Cardiac muscle cell (in vitro differentiated cells and primary cell): ENCODE data around the gene APH1B. TPM values are rescaled to one million over a fixed set of nuclear protein-coding genes. Genes with fewer than 3 reads are reported as not detected.

Experiments
- DNase-seq, 2 donors: peaks; one replicate each; pipeline versions ENCODE4 v3.0.0 to v3.0.0-alpha.2; 2010 to 2017; ENCODE audit warnings: low read depth in 1 of 2, low spot score in 1 of 2
- H3K27ac ChIP-seq: fragments of 200-600 bp; sonication (generic); 2 replicates; pipeline ENCODE4 v1.5.1; 2016
- H3K27me3 ChIP-seq: fragments of 200-600 bp; sonication (generic); 2 replicates; pipeline ENCODE4 v1.6.0; 2016; ENCODE audit warnings: control low read depth
- H3K36me3 ChIP-seq: fragments of 200-600 bp; sonication (generic); 2 replicates; pipeline ENCODE4 v1.5.1; 2016; ENCODE audit warnings: control low read depth
- H3K4me1 ChIP-seq: fragments of 200-600 bp; sonication (generic); 2 replicates; pipeline ENCODE4 v1.8.1; 2017; ENCODE audit warnings: low read depth, mild to moderate bottlenecking, mixed run types
- H3K4me3 ChIP-seq: fragments of 200-600 bp; sonication (generic); 2 replicates; pipeline ENCODE4 v1.5.1; 2016; ENCODE audit warnings: mild to moderate bottlenecking
- H3K9me3 ChIP-seq: fragments of 200-600 bp; sonication (generic); 2 replicates; pipeline ENCODE4 v1.5.1; 2017; ENCODE audit warnings: low read depth, mild to moderate bottlenecking, control low read depth
- CTCF ChIP-seq: IDR thresholded peaks from 2 replicates; pipeline ENCODE4 v1.5.1; 2012; ENCODE audit warnings: low read depth, mild to moderate bottlenecking, low read length
- polyA plus RNA-seq: library from polyadenylated mRNA; unstranded; fragments of >200 nt; fragmentation: Nextera tagmentation; extraction: Ambion mirVana; gene quantifications from 2 replicates; pipeline ENCODE4 v1.2.1, GENCODE V29; 2016
- total RNA-seq: library from RNA; depleted of rRNA; stranded (reverse); fragments of >200 nt; gene quantifications from 2 replicates; pipeline ENCODE4 v1.2.3, GENCODE V29; 2016

Gene APH1B
- total and polyA plus RNA-seq, 2 experiments from 2014 or later: 10.2 to 12.4 TPM

GRCh38 chr15:63254991-63255390 lies 22.4 kb upstream of the APH1B start:
- TF ChIP-seq CTCF: no peak

DNA sequence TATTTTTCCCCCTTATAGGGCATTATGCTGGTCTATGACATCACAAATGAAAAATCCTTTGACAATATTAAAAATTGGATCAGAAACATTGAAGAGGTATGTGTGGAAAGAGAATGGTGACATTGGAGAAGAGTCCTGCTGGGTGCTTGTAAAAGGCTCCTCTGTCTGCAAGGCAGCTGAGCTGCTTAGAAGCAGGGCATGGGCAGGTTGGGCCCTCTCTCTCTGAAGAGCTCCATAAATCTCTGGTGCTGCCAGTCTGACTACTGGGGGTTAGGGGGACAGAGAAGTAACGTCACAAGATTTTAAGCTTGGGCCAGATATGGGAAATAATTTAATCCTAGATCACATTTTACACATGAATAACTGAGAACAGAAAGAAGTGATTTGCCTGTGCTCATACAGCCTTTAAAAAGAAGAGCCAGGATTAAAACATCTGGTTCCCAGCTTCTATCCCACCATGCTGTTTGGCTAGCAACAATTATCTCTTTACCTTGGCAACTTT lies 21.9 kb upstream of the APH1B start:
- H3K4me1 ChIP-seq: no peaks in the 10 kb centered on the region
- no peak overlapping the region for H3K27ac ChIP-seq
- H3K27me3 ChIP-seq: no peaks in the 10 kb centered on the region
- TF ChIP-seq CTCF: no peak
- H3K36me3 ChIP-seq: no peaks in the 10 kb centered on the region
- DNase-seq: no peak
- no peaks in the 10 kb centered on the region for H3K9me3 ChIP-seq
- no peak overlapping the region for H3K4me3 ChIP-seq

More at GRCh38 chr15:63254991-63255390, 22.4 kb upstream of the APH1B start:
- H3K9me3 ChIP-seq: no peaks in the 10 kb centered on the region
- no peak overlapping the region for H3K27ac ChIP-seq
- no peaks in the 10 kb centered on the region for H3K27me3 ChIP-seq
- no peaks in the 10 kb centered on the region for H3K4me1 ChIP-seq
- no peak for DNase-seq
- H3K4me3 ChIP-seq: no peak overlapping the region
- H3K36me3 ChIP-seq: no peaks in the 10 kb centered on the region

- DNase-seq: peak in 1 of 2 donors; percentile 80
- Histone ChIP-seq H3K4me3 (no peak overlapping the region), H3K9me3 (no peaks in the 10 kb centered on the region), H3K36me3 (no peaks in the 10 kb centered on the region), H3K27me3 (no peaks in the 10 kb centered on the region), H3K27ac (no peak overlapping the region), H3K4me1 (no peaks in the 10 kb centered on the region)
- TF ChIP-seq CTCF: no peak
Observed at GRCh38 chr15:63256433-63257274, 20.8 kb upstream of the APH1B start.

DNA sequence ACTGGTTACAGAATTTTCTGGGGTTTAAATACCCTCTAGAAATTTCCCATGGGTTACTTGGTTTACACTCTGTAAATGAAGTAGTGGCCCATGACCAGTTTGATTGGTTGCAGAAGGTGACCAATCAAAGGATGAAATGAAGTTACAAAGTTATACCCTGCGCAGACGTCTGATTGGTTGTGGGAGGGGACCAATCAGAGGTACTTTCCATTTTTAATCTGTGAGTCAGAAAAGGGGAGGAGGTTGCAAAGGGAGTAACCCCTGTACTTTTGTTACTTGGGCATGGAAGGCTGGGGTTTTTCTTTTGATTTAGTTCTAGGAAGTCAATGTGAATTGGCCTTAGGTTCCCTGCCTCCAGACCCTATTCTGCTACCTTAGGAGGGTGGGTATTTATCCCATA lies 18.7 kb upstream of the APH1B start:
- no peaks in the 10 kb centered on the region for H3K36me3 ChIP-seq
- no peaks in the 10 kb centered on the region for H3K4me1 ChIP-seq
- TF ChIP-seq CTCF: no peak
- H3K4me3 ChIP-seq: no peak overlapping the region
- no peaks in the 10 kb centered on the region for H3K9me3 ChIP-seq
- no peak overlapping the region for H3K27ac ChIP-seq
- H3K27me3 ChIP-seq: no peaks in the 10 kb centered on the region
- DNase-seq: no peak

DNA sequence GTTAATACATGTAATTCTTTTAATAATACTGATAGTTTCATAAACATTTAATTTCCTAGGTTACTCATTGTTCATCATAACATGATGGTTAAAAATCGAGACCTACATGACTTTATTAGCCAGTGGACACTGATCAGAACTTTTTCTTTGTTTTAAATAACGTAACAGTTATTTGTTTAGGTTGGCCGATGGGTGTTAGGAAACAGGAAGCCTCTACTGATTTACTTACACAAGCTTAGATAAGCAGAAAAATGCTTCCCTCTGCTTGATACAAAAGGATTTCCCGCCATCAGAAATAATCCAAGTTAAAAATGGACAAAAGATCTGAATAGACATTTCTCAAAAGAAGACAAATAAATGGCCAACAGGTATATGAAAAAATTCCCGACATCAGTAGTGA lies 16.6 kb upstream of the APH1B start:
- H3K27me3 ChIP-seq: no peaks in the 10 kb centered on the region
- no peaks in the 10 kb centered on the region for H3K4me1 ChIP-seq
- no peak for TF ChIP-seq CTCF

More for the DNA sequence above, 16.6 kb upstream of the APH1B start:
- Histone ChIP-seq H3K9me3 (no peaks in the 10 kb centered on the region), H3K27ac (no peak overlapping the region), H3K36me3 (no peaks in the 10 kb centered on the region), H3K4me3 (no peak overlapping the region)
- peak in 1 of 2 donors; percentile 64 for DNase-seq
